IMR-90 (cell line): ENCODE data around the gene CCDC171. TPM values are rescaled to one million over a fixed set of nuclear protein-coding genes. Genes with fewer than 3 reads are reported as not detected.

Experiments used
- ATAC-seq: fragments of 200-7000 bp; cut with Tn5 transposase; 2 replicates; pipeline ENCODE4 v1.9.1; 2020; ENCODE audit warnings: low read depth, mild to moderate bottlenecking, moderate library complexity
- BruUV-seq: library from RNA; stranded (reverse); fragments of 400-500 nt; replicated peaks from 2 replicates; lab custom pipeline; 2021; lab: Mats Ljungman, UMichigan
- CTCF ChIA-PET: fragments of 300-600 bp; formaldehyde crosslinking; extraction: SDS; loops from one replicate; lab custom pipeline; 2021; ENCODE audit warnings: antibody characterized with exemption; lab: Yijun Ruan, JAX
- POLR2A ChIA-PET: fragments of 300-600 bp; sonication (Branson Sonifier 250); formaldehyde crosslinking; loops from one replicate; lab custom pipeline; 2022; ENCODE audit warnings: antibody characterized with exemption; ENCODE audit not compliant: unreplicated experiment; lab: Charles Lee
- DNase-seq: peaks from one replicate; pipeline ENCODE4 v3.0.0; 2013
- H2AFZ ChIP-seq: replicated peaks from 2 replicates; pipeline ENCODE3; 2013; ENCODE audit warnings: low read length, mild to moderate bottlenecking; ENCODE audit not compliant: poor library complexity
- H2AK5ac ChIP-seq: 2 replicates; pipeline ENCODE4 v1.6.1; 2013; ENCODE audit warnings: low read depth, low read length, inconsistent platforms
- H2AK9ac ChIP-seq: replicated peaks from 2 replicates; pipeline ENCODE3; 2013; ENCODE audit warnings: mild to moderate bottlenecking, low read depth, low read length, moderate library complexity; ENCODE audit not compliant: poor library complexity
- H2BK120ac ChIP-seq: 2 replicates; pipeline ENCODE4 v1.6.1; 2013; ENCODE audit warnings: low read depth, low read length, inconsistent platforms
- H2BK15ac ChIP-seq: 3 replicates; pipeline ENCODE4 v1.6.1; 2013; ENCODE audit warnings: low read depth, low read length, inconsistent platforms
- H2BK20ac ChIP-seq: 2 replicates; pipeline ENCODE4 v1.6.1; 2013; ENCODE audit warnings: low read depth, mild to moderate bottlenecking, inconsistent platforms, low read length, moderate library complexity
- H2BK5ac ChIP-seq: 2 replicates; pipeline ENCODE4 v1.6.1; 2013; ENCODE audit warnings: mild to moderate bottlenecking, low read depth, low read length, inconsistent platforms; ENCODE audit not compliant: poor library complexity, severe bottlenecking
- H3K14ac ChIP-seq: replicated peaks from 2 replicates; pipeline ENCODE4 v1.6.1; 2013; ENCODE audit warnings: low read depth, low read length, inconsistent platforms
- H3K18ac ChIP-seq: 2 replicates; pipeline ENCODE4 v1.6.1; 2013; ENCODE audit warnings: low read depth, low read length, control low read depth
- H3K23ac ChIP-seq: 2 replicates; pipeline ENCODE4 v1.6.1; 2013; ENCODE audit warnings: low read depth, low read length, inconsistent platforms
- H3K27ac ChIP-seq: 2 replicates; pipeline ENCODE4 v1.5.1; 2013; ENCODE audit warnings: mild to moderate bottlenecking, control low read depth, low read length; ENCODE audit not compliant: insufficient read depth
- H3K27me3 ChIP-seq: 2 replicates; pipeline ENCODE4 v1.6.1; 2013; ENCODE audit warnings: low read length; ENCODE audit not compliant: control insufficient read depth, insufficient read depth
- H3K36me3 ChIP-seq: 2 replicates; pipeline ENCODE4 v1.6.1; 2013; ENCODE audit warnings: low read length, mixed read lengths; ENCODE audit not compliant: control insufficient read depth, insufficient read depth
- H3K4ac ChIP-seq: 2 replicates; pipeline ENCODE4 v1.6.1; 2013; ENCODE audit warnings: low read depth, low read length, inconsistent platforms
- H3K4me1 ChIP-seq: 2 replicates; pipeline ENCODE4 v1.6.1; 2013; ENCODE audit warnings: low read length, mixed read lengths; ENCODE audit not compliant: control insufficient read depth, insufficient read depth
- H3K4me2 ChIP-seq: 2 replicates; pipeline ENCODE4 v1.6.1; 2013; ENCODE audit warnings: low read depth, mild to moderate bottlenecking, control low read depth, low read length, moderate library complexity
- H3K4me3 ChIP-seq: 2 replicates; pipeline ENCODE4 v1.5.1; 2013; ENCODE audit warnings: low read depth, mild to moderate bottlenecking, control low read depth, low read length, moderate library complexity; ENCODE audit not compliant: insufficient read depth
- H3K56ac ChIP-seq: 2 replicates; pipeline ENCODE4 v1.6.1; 2013; ENCODE audit warnings: low read length, inconsistent platforms; ENCODE audit not compliant: insufficient read depth; ENCODE audit errors: extremely low read depth
- H3K79me1 ChIP-seq, 2 experiments: 2 replicates each; pipeline ENCODE4 v1.6.1; 2013; ENCODE audit warnings: low read length in 2 of 2, inconsistent platforms in 1 of 2, low read depth in 1 of 2
- H3K9ac ChIP-seq: 2 replicates; pipeline ENCODE4 v1.6.1; 2013; ENCODE audit warnings: low read depth, low read length, control low read depth
- H3K9me1 ChIP-seq: 2 replicates; pipeline ENCODE4 v1.6.1; 2013; ENCODE audit warnings: low read length, inconsistent platforms; ENCODE audit not compliant: insufficient read depth
- H3K9me3 ChIP-seq: 2 replicates; pipeline ENCODE4 v1.6.1; 2013; ENCODE audit warnings: low read length; ENCODE audit not compliant: control insufficient read depth, insufficient read depth
- H4K20me1 ChIP-seq: 2 replicates; pipeline ENCODE4 v1.6.1; 2013; ENCODE audit warnings: low read length, inconsistent platforms; ENCODE audit not compliant: insufficient read depth
- H4K5ac ChIP-seq: 2 replicates; pipeline ENCODE4 v1.6.1; 2013; ENCODE audit warnings: mild to moderate bottlenecking, low read depth, low read length, control low read depth
- H4K8ac ChIP-seq, 2 experiments: 2 replicates each; pipeline ENCODE4 v1.6.1; 2013; ENCODE audit warnings: low read depth in 2 of 2, low read length in 2 of 2, control low read depth in 1 of 2, inconsistent platforms in 1 of 2
- H4K91ac ChIP-seq: 2 replicates; pipeline ENCODE4 v1.6.1; 2013; ENCODE audit warnings: low read depth, low read length, inconsistent platforms; ENCODE audit not compliant: insufficient read depth
- CTCF ChIP-seq: conservative IDR thresholded peaks from 2 replicates; pipeline ENCODE4 v1.5.1; 2012; ENCODE audit warnings: mild to moderate bottlenecking, low read depth, low read length, improper control_type of control experiment
- ELK1 ChIP-seq: fragments of 150-350 bp; IDR thresholded peaks from 2 replicates; pipeline ENCODE4 v1.6.1; 2016; ENCODE audit warnings: low read depth, mild to moderate bottlenecking, low read length, moderate library complexity, borderline replicate concordance
- FOS ChIP-seq: fragments of 150-350 bp; IDR thresholded peaks from 2 replicates; pipeline ENCODE4 v1.6.1; 2016; ENCODE audit warnings: low read depth, low read length
- MAFK ChIP-seq: IDR thresholded peaks from 2 replicates; pipeline ENCODE4 v1.6.1; 2012; ENCODE audit warnings: low read depth, low read length, improper control_type of control experiment
- MAZ ChIP-seq: IDR thresholded peaks from 2 replicates; pipeline ENCODE4 v1.6.1; 2012; ENCODE audit warnings: low read depth, mild to moderate bottlenecking, low read length, improper control_type of control experiment, moderate library complexity, borderline replicate concordance
- NFE2L2 ChIP-seq: fragments of 150-350 bp; IDR thresholded peaks from 2 replicates; pipeline ENCODE4 v1.6.1; 2016; ENCODE audit warnings: low read depth, mild to moderate bottlenecking, low read length
- POLR2A ChIP-seq: IDR thresholded peaks from 2 replicates; pipeline ENCODE4 v1.6.1; 2012; ENCODE audit warnings: mild to moderate bottlenecking, low read depth, low read length
- RAD21 ChIP-seq: IDR thresholded peaks from 2 replicates; pipeline ENCODE4 v1.6.1; 2012; ENCODE audit warnings: low read length, improper control_type of control experiment
- RCOR1 ChIP-seq: IDR thresholded peaks from 2 replicates; pipeline ENCODE4 v1.6.1; 2012; ENCODE audit warnings: mild to moderate bottlenecking, low read length, improper control_type of control experiment; ENCODE audit not compliant: insufficient replicate concordance
- RFX5 ChIP-seq: IDR thresholded peaks from 2 replicates; pipeline ENCODE4 v1.8.0; 2012; ENCODE audit warnings: low read depth, mild to moderate bottlenecking, low read length, moderate library complexity
- SMC3 ChIP-seq: fragments of 150-350 bp; IDR thresholded peaks from 2 replicates; pipeline ENCODE4 v1.6.1; 2016; ENCODE audit warnings: low read depth, mild to moderate bottlenecking, antibody characterized with exemption, low read length, moderate library complexity
- USF2 ChIP-seq: fragments of 150-350 bp; IDR thresholded peaks from 2 replicates; pipeline ENCODE4 v1.6.1; 2017; ENCODE audit warnings: mild to moderate bottlenecking, antibody characterized with exemption, low read length, low read depth
- WGBS, 2 experiments: methylation state at CpG; one replicate each; pipeline versions ENCODE4 v1.1.5 to v1.1.7; 2013; ENCODE audit warnings: missing lambda C conversion rate in 2 of 2; ENCODE audit not compliant: insufficient read length in 1 of 2; ENCODE audit errors: extremely low coverage in 2 of 2; 5-methylcytosine and 5-hydroxymethylcytosine counted together
- dilution Hi-C: fragments of 300-500 bp; cut with HindIII; formaldehyde crosslinking; loops from one replicate; pipeline ENCODE4 v1.14.3; 2018; ENCODE audit warnings: low sequenced_read_pairs; ENCODE audit not compliant: unreplicated experiment
- in situ Hi-C: fragments of 300-500 bp; cut with MboI; formaldehyde crosslinking; loops from 3 replicates; pipeline ENCODE4 v1.14.3; 2019; ENCODE audit warnings: low sequenced_read_pairs, inconsistent platforms, mixed read lengths
- intact Hi-C: fragments of 100-400 bp; cut with micrococcal nuclease; formaldehyde crosslinking; loops from 2 replicates; pipeline ENCODE4 v1.10.0; 2022
- polyA plus RNA-seq, 3 experiments: library from polyadenylated mRNA; depleted of rRNA; stranded (reverse); fragments of >200 nt; gene quantifications; 2 replicates each; pipeline ENCODE4 v1.2.3, GENCODE V29; 2012; ENCODE audit warnings: low replicate concordance in 1 of 3
- total RNA-seq: library from RNA; depleted of rRNA; stranded (reverse); fragments of >200 nt; gene quantifications from 2 replicates; pipeline ENCODE4 v1.2.3, GENCODE V29; 2012

Gene CCDC171
- total and polyA plus RNA-seq, 2 of the 4 experiments (the other 2 are of a cell fraction), result 0.63 to 2.2 TPM

GRCh38 chr9:16003785-16004184 is 450.9 kb downstream of the CCDC171 start:
- H3K9me3 ChIP-seq, result no peaks in the 10 kb centered on the region
- H2BK5ac ChIP-seq, result no peak overlapping the region
- no peaks in the 10 kb centered on the region for H4K20me1 ChIP-seq
- H3K4me1 ChIP-seq, result peaks cover 7% of the 10 kb centered on the region
- intact Hi-C loops, result no loop called here
- no peak overlapping the region for H3K56ac ChIP-seq
- H3K27me3 ChIP-seq, result no peaks in the 10 kb centered on the region
- no peak overlapping the region for H3K4me2 ChIP-seq
- H4K8ac ChIP-seq, result no peak overlapping the region
- no peak overlapping the region for H3K23ac ChIP-seq
- POLR2A ChIA-PET, result no interaction called here
- no peak overlapping the region for H2AFZ ChIP-seq
- no peak overlapping the region for H3K9ac ChIP-seq
- H3K79me1 ChIP-seq, result no peaks in the 10 kb centered on the region
- H3K9me1 ChIP-seq, result peaks cover 11% of the 10 kb centered on the region
- dilution Hi-C loops, result no loop called here
- H4K91ac ChIP-seq, result no peak overlapping the region
- H2BK20ac ChIP-seq, result no peak overlapping the region; the same call in 1 of the 2 replicates
- H3K4ac ChIP-seq, result 0 out of 2 replicates have a peak overlapping the region, but pooled peaks have one; percentile 25
- no peak overlapping the region for H3K27ac ChIP-seq
- H4K5ac ChIP-seq, result no peak overlapping the region
- no peak overlapping the region for H3K4me3 ChIP-seq
- H2BK15ac ChIP-seq, result no peak overlapping the region
- CTCF ChIA-PET, result no interaction called here
- ATAC-seq, result no peak
- H2AK9ac ChIP-seq, result no peak overlapping the region
- H2AK5ac ChIP-seq, result no peak overlapping the region
- no peaks in the 10 kb centered on the region for H3K36me3 ChIP-seq
- no peak for TF ChIP-seq CTCF
- no peak for TF ChIP-seq USF2
- TF ChIP-seq MAFK, result no peak
- TF ChIP-seq RFX5, result no peak
- TF ChIP-seq POLR2A, result no peak
- no peak for TF ChIP-seq FOS
- TF ChIP-seq NFE2L2, result no peak
- no peak for TF ChIP-seq RAD21
- no peak for TF ChIP-seq RCOR1
- no peak for TF ChIP-seq MAZ
- TF ChIP-seq ELK1, result no peak
- no peak for TF ChIP-seq SMC3
- H3K18ac ChIP-seq, result no peak overlapping the region
- H2BK120ac ChIP-seq, result no peak overlapping the region; the same call in 1 of the 2 replicates
- no CpG with 5 or more reads among the region's 6 CpGs for WGBS, 2 experiments
- no TSS peak for BruUV-seq
- no peak overlapping the region; the same call in 1 of the 2 replicates for H3K14ac ChIP-seq
- no peak for DNase-seq
- in situ Hi-C loops, result no loop called here
